H1 (cell line): ENCODE data around the gene CTNNBL1. TPM values are rescaled to one million over a fixed set of nuclear protein-coding genes. Genes with fewer than 3 reads are reported as not detected.

ENCODE experiments used
- BCL11A ChIP-seq, 2 experiments: IDR thresholded peaks; one replicate each; pipeline ENCODE4 v1.6.1; 2011; ENCODE audit warnings: low read depth in 2 of 2, low read length in 2 of 2, mild to moderate bottlenecking in 2 of 2
- CBX5 ChIP-seq: fragments of 300-800, 300-1000 bp; sonication (generic); IDR thresholded peaks from 2 replicates; pipeline ENCODE4 v1.7.1; 2016; ENCODE audit warnings: antibody characterized with exemption, low read length, low read depth
- CHD7 ChIP-seq: fragments of 300-600 bp; sonication (generic); IDR thresholded peaks from 2 replicates; pipeline ENCODE4 v1.7.1; 2012; ENCODE audit warnings: low read length, moderate library complexity, mild to moderate bottlenecking, inconsistent platforms; ENCODE audit not compliant: insufficient replicate concordance
- HDAC2 ChIP-seq, 2 experiments: fragments of 300-600 bp in 1 of 2; sonication (generic) in 1 of 2; IDR thresholded peaks; 2 replicates each; pipeline ENCODE4 v1.6.1; 2011 to 2012; ENCODE audit warnings: low read depth in 2 of 2, low read length in 2 of 2, mild to moderate bottlenecking in 2 of 2, moderate library complexity in 2 of 2, borderline replicate concordance in 1 of 2, inconsistent platforms in 1 of 2
- polyA plus RNA-seq, 7 experiments: library from polyadenylated mRNA; depleted of rRNA in 3 of 7; stranded (reverse) in 5 of 7; unstranded in 2 of 7; fragments of >200 nt in 5 of 7; fragments of 200-250 nt in 2 of 7; gene quantifications; 1 replicate in 5 of 7; 2 replicates in 1 of 7; 4 replicates in 1 of 7; pipeline versions ENCODE4 v1.2.1 to v1.2.3, GENCODE V29; 2011 to 2013; ENCODE audit warnings: missing spikeins in 2 of 7, mixed read lengths in 2 of 7
- total RNA-seq: library from RNA; stranded (reverse); fragmentation: NEBNext Ultra II Directional; extraction: Animal tissue kit (Norgen Biotek cat#: 25700); gene quantifications from 2 replicates; pipeline ENCODE4 v1.2.1, GENCODE V29; 2021

The CTNNBL1 gene
- total and polyA plus RNA-seq, 2 of the 8 experiments (the other 6 are each of a cell fraction or from before 2014, with no cell fraction given): 19.6 to 81.6 TPM

- no peak for TF ChIP-seq CHD7
- TF ChIP-seq HDAC2 (IDR thresholded peaks at IDR 0.05; ENCODE audit: borderline replicate concordance in 1 of 2, low read depth in 2 of 2, low read length in 2 of 2): no peak
- TF ChIP-seq BCL11A (IDR thresholded peaks at IDR 0.05; ENCODE audit: low read depth in 2 of 2, low read length in 2 of 2): no peak
- TF ChIP-seq CBX5: no peak
Measured at GRCh38 chr20:37741055-37741454, 47.2 kb downstream of the CTNNBL1 start (continued).
